HFF-Myc (cell line): Measurements from ENCODE around the gene ARHGEF4.

Source experiments
- DNase-seq: peaks from one replicate; pipeline ENCODE4 v3.0.0-alpha.2; 2011; ENCODE audit warnings: low read depth; ENCODE audit errors: extremely low read depth
- H3K4me3 ChIP-seq: replicated peaks from 2 replicates; pipeline ENCODE4 v1.5.1; 2011; ENCODE audit warnings: low read depth, mild to moderate bottlenecking, control low read depth, low read length
- CTCF ChIP-seq: IDR thresholded peaks from 2 replicates; pipeline ENCODE4 v1.5.1; 2012; ENCODE audit warnings: mild to moderate bottlenecking, low read depth, low read length, control low read depth; ENCODE audit errors: missing control alignments

ARHGEF4 gene

GRCh38 chr2:130874512-130874911, 37.8 kb downstream of the ARHGEF4 start:
- TF ChIP-seq CTCF = no peak
- no peak overlapping the region for H3K4me3 ChIP-seq
- DNase-seq = no peak

GRCh38 chr2:130875935-130876334, 39.2 kb downstream of the ARHGEF4 start:
- H3K4me3 ChIP-seq = no peak overlapping the region
- no peak for DNase-seq
- TF ChIP-seq CTCF = no peak

DNA sequence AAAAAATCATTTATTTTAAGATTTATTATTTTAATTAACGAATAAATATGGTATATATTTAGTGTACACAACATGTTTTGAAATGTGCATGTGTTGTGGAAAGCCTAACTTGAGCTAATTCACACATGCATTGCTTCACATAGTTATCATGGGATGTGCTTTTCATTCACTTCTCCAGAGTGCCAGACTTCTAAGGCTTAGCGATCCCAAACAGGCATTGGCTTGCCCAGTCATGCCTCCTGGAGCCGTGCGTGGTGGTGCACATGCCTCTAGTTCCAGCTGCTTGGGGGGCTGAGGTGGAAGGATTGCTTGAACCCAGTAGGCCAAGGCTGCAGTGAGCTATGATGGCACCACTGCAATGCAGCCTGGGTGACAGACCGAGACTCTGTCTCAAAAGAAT, 40.5 kb downstream of the ARHGEF4 start:
- TF ChIP-seq CTCF = no peak
- H3K4me3 ChIP-seq = no peak overlapping the region
- DNase-seq = no peak

- no peak for TF ChIP-seq CTCF
- no peak for DNase-seq
Measured at GRCh38 chr2:130878316-130878715, 41.6 kb downstream of the ARHGEF4 start.

DNA sequence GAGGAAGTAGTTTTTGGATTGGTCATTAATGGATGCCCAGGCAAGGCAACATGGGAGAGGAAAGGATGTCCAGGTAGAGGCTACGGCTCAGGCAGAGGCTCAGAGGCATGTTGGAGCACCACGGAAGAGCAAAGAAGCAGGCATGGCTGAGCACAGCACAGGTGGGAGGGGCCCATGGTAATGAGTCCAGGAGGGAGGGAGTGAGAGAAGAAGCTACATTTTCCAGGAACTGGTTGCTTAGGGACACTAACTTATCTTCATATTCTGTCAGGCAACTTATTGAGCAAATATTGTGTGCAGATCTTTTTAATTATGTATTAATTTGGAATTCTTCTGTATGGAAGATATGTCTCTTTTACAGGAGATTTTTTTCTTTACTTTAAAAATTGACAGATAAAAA, 42.2 kb downstream of the ARHGEF4 start:
- TF ChIP-seq CTCF = no peak
- H3K4me3 ChIP-seq = no peak overlapping the region

More at GRCh38 chr2:130878316-130878715, 41.6 kb downstream of the ARHGEF4 start:
- no peak overlapping the region for H3K4me3 ChIP-seq

DNA sequence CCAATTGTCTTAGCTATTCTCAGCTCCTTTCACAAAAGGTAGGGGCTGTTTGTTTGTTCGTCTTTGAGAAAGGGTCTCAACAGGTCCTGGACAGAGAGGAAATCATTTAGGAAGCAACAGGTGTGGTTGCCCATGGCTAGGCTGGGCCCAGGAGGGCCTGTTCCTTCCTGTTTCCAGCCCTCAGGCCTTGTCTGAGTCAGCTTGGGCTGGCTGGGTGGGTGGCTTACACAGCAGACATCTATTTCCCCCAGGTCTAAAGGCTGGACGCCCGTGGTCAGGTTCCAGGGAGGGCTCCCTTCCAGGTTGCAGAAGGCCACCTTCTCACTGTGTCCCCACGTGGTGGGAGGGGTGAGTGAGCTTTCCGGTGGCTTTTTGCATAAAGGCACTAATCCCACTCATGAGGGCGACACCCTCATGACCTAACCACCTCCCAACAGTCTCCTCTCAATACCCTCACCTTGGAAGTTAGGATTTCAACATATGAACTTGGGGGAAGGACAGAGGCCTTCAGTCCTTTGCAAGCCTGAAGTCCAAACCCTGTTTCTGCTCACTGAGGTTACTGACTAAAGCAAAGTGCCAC, 45.5 kb downstream of the ARHGEF4 start:
- DNase-seq = no peak
- no peak for TF ChIP-seq CTCF
- no peak overlapping the region for H3K4me3 ChIP-seq

More for the DNA sequence above, 42.2 kb downstream of the ARHGEF4 start:
- DNase-seq = no peak

DNA sequence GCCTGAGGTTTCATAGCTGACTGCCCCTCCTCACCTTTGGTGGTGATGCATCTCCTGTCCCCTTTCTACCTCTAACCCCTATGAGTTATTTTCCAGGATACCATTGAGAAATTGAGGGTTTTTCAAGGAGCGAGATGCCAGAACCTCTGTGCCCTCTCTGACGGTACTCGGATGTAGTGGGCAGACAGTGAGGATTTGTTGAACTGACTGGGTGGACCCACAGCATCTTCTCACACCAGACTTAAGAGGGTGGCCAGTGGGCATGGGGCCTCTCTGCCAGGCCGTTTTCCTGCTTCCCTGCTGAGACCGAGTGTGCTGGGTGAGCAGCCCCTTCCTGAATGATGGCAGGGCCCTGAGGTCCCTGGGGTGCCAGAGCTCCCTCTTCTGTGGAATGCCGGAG, 46.3 kb downstream of the ARHGEF4 start:
- DNase-seq = no peak
- TF ChIP-seq CTCF = no peak
- H3K4me3 ChIP-seq = no peak overlapping the region
